Measurements from ENCODE around the gene ZER1. TPM values are rescaled to one million over a fixed set of nuclear protein-coding genes. Genes with fewer than 3 reads are reported as not detected.
"Not testable (repeated sequence)": the region's sequence is repeated elsewhere in the genome, so short reads cannot be mapped to it uniquely, and the experiment has no call there.

Gene ZER1
- polyA plus RNA-seq, 3 donors = 35.5 to 43.2 (median 38.9) TPM

DNA sequence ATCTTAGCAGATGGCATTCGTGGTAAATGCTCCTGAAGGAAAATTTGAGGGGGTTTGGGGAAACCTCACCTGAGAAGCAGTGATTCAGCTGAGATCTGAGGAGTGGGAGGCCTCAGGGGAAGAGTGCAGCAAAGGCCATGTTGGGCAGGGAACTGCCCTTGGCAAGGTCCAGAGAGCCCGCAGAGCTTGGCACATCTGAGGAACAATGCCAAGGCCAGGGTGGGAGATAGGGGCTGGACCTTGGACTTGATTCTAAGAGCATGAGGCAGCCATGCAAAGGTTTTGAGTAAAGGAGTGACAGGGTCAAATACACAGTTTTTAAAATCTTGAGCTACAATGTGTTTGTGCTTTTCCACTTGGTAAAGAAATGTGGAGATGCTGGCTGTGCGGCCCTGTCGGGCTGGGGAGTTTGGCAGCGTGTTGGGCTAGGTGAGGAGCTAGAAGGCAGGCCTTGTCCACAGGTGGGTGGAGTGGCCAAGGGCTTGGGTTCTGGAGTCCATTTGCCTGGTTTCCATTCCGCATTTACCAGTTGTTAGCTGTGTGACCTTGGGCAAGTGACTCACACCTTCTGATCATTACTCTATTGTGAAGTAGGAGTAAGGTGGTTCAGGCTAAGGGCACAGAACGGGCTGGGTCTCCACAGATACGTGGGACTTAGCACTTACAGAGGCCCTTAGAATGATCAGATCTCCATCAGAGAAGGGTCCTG is 21.4 kb upstream of the ZER1 start:
- DNase-seq = no peak

DNA sequence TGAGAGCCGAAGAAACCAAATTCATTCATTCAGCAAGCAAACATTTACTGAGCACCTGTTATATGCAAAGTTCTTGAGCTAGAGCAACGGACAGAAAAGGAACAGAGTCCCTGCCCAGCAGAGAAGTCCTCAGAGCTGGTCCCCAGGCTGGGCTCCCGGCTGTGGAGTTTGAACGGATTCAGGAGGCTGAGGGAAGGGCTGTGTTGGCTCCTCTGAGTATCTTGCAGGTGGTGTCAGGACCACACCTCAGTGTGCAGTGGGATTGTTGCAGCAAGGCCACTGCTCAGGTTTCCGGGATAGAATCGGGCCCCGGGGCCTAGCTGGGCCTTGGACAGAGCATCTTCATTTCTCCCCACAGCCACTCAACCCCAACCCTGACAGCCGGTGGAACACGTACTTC is 20.4 kb upstream of the ZER1 start:
- DNase-seq = no peak

DNA sequence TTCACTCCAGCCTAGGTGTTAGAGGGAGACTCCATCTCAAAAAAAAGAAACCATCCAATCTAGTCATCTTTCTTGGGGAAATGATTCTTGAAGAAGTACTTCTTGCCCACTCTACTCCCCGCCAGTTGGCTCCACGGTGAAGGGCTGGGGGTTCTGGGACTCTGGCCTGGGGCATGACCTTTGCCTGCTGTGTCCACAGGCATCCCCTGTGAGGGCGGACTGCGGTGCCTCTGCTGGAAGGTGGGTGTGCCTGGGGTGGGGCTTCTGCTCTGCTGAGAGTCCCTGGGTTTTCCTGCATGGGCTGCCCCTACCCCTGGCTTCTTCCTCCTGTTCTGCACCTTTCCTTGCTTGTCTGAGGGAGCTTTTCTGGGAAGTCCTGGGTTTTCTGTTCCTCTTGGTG is 18.8 kb upstream of the ZER1 start:
- DNase-seq = no peak

DNA sequence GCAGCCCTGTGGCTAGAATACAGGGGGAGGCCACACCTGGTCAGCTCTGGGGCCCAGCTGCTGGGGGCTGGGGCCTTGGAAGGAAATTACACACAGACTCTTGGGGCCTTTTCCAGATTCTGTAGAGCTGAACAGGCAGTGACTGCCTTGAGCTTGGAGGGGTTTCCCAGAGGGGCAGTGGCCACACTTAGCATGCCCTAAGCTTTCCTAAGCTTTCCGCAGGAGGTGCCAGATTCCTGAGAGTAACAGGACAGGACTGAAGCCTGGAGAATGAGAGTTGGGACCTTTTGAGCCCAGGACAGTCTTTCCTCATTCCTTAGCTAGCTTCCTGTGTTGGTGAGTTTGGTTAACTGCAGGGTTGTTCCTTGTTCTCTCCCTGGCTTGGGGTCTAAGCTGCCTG is 16.7 kb upstream of the ZER1 start:
- DNase-seq = no peak

DNA sequence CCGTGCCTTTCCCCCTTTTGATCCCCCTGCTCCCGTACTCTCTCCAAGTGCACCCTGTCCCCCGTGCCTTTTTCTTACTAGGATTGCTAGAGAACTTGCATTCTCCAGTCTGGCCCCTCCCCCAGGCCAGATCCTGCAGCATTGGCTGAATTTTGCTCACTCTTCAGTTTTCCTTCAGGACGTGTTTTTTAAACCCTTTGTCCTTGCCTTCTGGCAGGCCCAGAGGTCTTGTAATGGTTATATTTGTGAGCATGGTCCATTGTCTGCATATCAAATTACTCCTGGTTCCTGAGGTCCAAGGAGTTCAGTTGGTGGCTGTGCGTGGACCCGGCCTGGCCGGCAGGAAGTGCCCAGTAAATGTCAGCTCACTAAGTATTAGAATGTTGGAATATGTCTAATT is 15.9 kb upstream of the ZER1 start:
- peak; percentile 26 for DNase-seq

DNA sequence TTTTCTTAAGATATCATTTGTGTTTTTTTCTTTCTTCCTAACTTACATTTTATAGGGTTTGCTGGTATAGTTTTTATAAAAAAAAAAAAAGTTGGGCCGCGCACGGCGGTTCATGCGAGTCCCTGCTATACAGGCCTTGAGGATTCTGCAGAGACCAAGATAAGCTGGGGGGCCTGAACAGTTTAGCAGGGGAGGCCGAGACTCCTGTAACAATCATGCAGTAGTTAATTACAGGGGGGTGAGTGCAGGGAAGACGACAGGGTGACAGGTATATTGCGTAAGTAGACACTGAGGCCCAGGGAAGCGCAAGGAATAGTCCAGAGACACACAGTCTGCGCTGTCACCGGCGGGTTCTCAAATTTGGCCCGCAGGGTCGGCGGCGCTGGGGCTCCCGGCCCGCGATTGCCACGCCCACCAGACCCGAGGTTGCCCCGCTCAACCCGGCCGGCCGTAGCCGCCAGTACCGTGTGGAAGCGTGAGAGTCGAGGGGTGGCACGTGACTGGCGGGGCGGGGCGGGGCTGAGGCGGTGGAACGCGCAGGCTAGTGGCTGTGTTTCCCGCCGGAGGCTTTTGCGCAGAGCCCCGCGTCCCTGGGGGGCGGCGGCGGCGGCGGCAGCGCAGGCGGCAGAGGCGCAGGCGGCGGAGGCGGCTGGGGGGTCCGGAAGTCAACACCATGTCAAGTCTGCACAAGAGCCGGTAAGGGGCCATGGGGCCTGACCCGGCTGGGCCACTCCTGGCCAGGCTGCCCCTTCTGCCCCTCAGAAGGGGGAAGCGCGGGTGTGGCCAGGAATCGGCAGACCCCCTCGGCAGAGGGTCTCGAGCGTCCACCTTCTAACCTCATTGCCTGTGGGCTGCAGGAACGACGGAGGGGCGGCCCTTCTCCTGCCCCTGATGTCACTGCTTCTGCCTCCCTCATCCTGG is 15.2 kb upstream of the ZER1 start, which contains the start of gene TBC1D13:
TSS of gene TBC1D13 (plus strand) at position 573 of the 921 bp plus-strand sequence. CDS start at position 674, 101 bp downstream.
- peak; percentile 82 for DNase-seq

DNA sequence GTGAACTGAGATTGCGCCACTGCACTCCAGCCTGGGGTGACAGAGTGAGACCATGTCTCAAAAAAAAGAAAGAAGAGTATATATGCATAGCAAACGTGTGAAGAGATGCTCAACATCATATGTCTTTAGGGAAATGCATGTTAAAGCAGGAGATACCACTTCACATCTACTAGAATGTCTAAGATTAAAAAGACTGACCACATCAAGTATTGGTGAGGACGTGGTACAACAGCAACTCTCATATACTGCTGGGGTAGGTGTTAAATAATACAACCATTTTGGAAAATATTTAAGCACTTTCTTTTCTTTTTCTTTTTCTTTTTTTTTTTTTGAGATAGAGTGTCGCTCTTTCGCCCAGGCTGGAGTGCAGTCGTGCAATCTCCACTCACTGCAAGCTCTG is 13.7 kb upstream of the ZER1 start:
- no peak for DNase-seq

DNA sequence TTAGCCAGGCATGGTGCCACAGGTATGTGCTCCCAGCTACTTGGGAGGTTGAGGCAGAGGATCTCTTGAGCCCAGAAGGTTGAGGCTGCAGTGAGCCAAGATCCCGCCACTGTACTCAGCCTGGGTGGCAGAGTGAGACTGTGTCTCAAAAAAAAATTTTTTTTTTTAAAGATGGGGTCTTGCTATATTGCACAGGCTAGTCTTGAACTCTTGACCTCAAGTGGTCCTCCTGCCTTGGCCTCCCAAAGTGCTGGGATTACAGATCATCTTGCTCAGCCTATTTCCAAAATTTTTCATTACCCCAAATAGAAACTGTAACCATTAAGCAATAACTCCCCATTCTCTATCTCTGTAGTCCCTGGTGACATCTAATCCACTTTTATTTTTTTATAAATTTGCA is 10.9 kb upstream of the ZER1 start:
- no peak for DNase-seq

DNA sequence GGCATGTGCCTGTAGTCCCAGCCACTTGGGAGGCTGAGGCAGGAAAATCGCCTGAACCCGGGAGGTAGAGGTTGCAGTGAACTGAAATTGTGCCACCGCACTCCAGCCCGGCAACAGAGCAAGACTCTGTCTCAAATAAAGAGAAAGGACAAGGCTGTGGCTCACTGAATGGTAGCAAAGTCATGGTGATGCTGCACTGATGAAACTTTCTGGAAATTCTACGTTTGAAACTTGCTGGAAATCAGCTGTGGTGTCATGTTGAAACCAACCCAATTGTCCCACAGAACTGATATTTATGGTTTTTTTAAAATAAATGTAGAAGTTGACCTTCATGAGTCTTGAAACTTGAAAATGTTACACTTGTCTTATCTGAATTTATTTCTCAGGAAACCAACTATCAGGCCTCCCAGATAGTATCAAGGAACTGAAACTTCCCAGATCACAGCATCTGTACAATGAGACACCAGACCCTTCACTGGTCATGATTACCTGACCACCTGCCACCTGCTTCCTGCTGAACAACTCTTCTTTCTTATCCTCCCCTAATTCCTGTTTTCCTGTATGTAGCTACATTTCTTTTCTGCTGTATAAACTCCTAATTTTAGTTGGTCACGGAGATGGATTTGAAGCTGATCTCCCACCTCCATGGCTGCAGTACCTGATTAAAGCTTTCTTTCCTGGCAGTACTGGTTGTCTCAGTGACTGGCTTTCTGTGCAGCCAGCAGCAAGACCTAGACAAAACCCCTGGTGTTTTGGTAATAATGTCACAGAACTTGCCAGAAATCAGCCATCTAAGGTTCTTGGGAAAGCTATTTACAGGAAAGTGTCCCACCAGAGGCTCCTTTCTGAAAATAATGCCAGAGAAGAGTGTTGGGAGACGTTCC is 9.7 kb upstream of the ZER1 start:
- no peak for DNase-seq

DNA sequence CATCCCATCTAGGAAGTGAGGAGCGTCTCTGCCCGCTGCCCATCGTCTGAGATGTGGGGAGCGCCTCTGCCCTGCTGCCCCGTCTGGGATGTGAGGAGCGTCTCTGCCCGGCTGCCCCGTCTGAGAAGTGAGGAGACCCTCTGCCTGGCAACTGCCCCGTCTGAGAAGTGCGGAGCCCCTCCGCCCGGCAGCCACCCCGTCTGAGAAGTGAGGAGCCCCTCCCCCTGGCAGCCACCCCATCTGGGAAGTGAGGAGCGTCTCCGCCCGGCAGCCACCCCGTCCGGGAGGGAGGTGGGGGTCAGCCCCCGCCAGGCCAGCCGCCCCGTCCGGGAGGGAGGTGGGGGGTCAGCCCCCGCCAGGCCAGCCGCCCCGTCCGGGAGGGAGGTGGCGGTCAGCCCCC is 8.4 kb upstream of the ZER1 start:
- DNase-seq = not testable (repeated sequence)

DNA sequence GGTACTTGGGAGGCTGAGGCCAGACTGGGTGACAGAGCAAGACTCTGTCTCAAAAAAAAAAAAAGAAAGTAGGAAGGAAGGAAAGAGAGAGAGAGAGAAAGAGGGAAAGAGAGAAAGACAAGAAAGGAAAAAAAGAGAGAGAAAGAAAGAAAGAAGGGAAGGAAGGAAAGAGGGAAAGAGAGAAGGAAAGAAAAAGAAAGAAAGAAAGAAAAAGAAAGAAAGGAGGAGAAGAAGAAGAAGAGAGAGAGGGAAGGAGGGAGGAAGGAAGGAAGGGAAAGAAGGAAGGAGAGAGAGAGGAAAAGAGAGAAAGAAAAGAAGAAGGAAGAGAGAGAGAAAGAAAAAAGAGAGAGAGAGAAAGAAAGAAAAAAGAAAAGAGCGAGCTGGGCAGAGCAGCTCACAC is 3.1 kb upstream of the ZER1 start:
- DNase-seq = no peak

DNA sequence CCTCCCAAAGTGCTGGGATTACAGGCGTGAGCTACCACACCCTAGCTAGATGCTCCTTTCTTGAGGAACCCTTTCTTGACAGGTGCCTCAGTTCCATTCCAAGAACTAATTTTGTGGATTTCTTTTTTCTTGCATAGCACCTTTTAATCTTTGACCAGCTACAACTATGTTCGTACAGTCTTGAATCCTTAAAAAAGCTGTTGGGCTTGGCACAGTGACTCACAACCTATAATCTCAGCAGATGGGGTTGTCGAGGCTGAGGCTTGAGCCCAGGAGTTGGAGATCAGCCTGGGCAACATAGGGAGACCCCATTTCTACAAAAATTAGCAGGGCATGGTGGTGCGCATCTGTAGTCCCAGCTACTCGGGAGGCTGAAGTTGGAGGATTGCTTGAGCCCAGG is 1.3 kb upstream of the ZER1 start:
- no peak for DNase-seq

DNA sequence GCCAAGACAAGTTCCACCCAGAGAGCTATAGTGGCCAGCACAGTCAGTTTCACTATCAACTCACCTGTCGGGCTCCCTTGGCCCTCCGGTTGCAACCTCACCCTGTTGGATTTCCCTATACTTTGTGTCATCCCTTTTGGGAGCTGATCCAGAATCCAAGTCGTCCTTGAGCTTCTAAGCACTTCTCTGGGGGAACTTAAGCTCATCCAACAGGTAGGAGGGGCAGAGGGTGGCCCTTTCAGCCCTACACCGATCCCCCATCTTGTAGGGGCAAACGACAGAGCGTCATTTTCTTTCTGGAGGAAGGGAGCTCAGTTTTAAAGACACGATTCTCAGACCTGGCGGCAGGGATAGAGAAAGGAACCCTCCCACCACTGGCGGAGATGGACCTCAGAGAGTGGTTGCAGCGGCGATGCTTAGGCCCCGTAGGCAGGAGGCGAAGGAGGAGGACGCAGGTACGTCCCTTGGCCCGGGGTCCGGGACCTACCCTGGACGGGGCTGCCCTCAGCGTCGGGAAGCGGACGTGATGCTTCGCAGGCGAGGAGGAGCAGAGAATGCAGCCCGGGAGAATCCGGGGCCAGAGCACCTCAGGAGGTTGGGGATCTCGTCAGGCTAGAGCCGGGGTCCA is 519 bp downstream of the ZER1 start:
- peak; percentile 24 for DNase-seq

DNA sequence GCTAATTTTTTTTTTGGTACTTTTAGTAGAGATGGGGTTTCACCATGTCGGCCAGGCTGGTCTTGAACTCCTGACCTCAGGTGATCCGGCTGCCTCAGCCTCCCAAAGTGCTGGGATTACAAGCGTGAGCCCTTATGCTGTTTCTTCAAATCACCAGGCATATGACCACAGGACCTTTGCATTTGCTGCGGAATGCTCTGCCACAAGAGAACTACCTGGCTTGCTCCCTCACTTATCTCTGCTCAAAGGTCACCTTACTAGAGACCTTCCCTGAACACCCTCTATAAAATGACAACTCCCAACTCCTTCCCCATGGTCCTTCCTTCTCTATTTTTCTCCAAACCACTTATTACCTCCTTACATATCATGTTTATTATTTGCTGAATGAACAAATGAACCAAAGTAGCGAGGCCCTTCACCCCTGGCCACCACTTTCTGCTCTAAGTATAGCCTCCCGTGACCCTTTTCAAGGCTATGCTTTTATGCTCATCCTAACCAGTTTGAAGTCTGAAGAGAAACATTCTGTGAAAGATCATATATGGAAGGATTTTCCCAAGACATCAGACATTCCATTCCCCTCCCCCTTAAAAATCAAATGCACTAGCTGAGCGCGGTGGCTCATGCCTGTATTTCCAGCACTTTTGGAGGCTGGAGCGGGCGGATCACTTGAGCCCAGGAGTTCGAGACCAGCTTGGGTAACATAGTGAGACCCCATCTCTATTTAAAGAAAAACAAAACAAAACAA is 1.3 kb downstream of the ZER1 start:
- no peak for DNase-seq

DNA sequence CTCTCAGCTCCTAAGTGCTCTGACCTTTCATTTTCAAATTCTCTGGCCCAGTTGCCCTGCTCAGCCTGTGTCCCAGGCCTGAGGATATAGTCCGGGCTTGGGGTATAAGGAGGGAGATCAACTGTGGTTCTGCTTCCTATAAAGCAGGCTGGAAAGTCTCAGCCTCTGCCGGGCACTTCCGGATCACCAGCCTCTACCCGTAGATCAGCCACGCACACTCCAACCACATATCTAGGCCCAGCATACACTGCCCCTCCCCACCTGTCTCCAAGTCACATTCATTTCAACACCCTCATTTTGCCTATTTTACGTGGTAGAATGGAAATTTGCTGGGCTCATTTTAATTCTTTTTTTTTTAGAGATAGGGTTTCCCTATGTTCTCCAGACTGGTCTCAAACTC is 3.1 kb downstream of the ZER1 start:
- DNase-seq = no peak

DNA sequence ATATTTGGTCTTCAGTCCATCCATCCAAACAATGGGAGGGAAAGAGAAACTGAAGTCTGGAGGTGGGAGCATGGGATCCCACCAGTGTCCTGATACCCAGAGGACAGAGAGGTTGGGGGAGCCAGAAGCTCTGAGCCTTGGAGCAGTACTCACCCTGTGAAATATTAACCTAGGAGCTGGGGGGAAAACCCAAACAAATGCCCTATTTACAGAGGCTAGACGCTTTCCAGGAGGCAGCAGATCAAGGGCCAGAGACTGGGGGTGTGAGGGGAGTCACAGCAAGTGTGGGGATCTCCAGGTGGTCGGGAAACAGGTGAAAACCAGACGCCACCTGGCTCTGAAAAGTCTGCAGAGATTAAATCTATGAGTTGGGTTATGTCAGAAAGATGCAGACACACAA is 6.2 kb downstream of the ZER1 start:
- DNase-seq = no peak

DNA sequence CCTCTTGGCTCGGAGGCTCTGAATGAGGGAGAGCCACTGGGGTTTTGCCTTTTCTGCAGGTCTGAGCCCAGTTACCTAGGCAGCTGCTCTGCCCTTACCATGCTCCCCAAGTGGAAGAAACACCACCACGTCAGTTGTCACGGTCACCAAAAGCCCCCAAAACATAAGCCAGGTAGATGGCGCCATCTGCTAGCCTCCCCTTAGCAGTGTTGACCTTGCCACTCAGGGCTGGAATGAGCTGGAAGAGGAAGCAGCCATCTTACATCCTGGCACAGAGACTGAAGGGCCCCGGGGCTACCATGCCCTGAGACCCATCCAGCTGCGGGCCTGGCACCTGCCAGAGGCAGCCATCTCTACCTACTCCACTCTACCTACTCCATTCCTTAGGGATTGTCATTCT is 7.4 kb downstream of the ZER1 start:
- DNase-seq = no peak

DNA sequence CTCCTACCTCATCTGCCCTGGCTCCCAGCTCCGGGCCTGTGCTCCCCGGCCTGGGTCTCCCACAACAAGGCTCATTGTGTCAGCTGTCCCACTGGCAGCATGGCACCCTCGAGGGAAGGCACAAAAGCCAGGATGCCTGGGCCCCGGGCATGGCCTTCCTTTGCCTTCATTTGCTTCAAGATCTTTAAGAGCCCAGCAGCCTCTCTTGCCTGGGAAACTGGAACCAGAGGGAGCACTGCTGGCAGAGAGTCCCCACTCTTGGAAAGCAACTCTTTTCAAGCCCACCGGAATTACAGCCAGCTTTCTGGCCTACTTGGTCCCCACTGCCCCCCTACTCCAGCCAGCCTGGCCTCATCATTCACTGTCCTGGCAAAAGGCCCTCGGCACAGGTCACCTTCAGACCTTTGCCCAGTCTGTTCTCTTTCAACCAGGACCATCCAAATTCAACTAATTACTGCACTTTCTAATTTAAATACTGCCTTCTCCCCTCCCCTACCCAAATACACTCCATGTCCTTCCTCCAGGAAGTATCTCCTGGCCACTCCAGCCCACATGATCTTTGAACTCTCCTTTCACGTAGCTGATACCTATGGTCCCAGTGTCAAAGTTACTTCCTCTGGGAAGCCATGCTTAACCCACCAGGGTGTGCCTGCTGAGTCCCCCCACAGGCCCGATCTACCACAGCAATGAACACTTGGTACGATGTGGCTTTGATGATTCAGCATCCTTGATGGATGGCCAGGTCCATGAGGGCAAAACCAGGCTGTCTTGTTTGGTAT is 8.9 kb downstream of the ZER1 start:
- no peak for DNase-seq

DNA sequence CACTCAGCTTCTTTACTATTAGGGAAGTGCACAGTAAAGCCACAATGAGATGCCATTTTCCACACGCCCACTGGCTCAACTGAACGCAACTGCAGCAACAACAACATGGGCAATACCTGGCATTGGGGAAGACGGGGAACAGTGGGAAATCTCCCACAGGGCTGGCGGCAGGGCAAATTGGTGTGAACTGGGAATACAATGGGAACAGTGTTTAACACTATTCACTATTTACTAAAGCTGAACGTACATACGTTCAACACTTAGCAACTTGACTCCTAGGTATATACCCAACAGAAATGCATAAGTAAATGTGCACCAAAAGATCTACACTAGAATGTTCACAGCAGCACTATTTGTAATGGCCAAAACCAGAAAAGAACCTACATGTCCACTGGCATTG is 14.1 kb downstream of the ZER1 start:
- no peak for DNase-seq

DNA sequence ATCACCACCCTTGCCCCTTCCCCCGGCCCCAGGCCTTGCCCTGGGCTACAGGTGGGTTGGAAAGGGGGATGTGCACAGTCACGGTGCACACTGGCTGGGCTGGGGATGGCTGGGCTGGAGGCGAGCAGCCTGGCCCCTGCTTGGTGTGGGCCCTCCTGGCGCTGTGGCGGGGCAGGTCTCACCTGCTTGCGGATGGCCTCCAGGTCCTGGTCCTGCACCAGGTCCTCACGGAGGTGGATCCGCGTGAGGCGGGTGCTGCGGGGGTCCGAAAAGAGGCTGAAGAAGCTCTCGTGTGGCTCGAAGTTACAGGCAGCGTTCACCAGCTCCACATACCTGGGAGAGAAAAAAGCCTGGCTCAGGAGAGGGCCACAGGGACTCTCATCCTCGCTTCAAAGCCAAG is 18.1 kb downstream of the ZER1 start:
- no peak for DNase-seq

Measured in renal pelvis (tissue), 4 donors.